RWPE1 (cell line): ENCODE measurements around the gene NDUFAF7.
"Not testable (repeated sequence)": the region's sequence is repeated elsewhere in the genome, so short reads cannot be mapped to it uniquely, and the experiment has no call there.

Source experiments
- CTCF ChIA-PET: fragments of 350-600 bp; sonication (Branson Sonifier 250); formaldehyde crosslinking; extraction: SDS; loops from one replicate; lab custom pipeline; 2021; lab: Yijun Ruan, JAX
- POLR2A ChIA-PET: fragments of 400-600 bp; formaldehyde crosslinking; extraction: SDS; loops from one replicate; lab custom pipeline; 2020; ENCODE audit warnings: antibody characterized with exemption; ENCODE audit not compliant: low non-redundant PET; lab: Yijun Ruan, JAX
- DNase-seq: peaks from one replicate; pipeline ENCODE4 v3.0.0; 2012; ENCODE audit warnings: low spot score
- H3K27ac ChIP-seq: fragments of 450-650 bp; 2 replicates; pipeline ENCODE4 v1.5.1; 2017
- TF ChIP-seq, protein P1 (sequence below): fragments of 450-650 bp; conservative IDR thresholded peaks from 2 replicates; pipeline ENCODE4 v1.5.1; 2017; ENCODE audit warnings: low read depth, mild to moderate bottlenecking

The NDUFAF7 gene

DNA sequence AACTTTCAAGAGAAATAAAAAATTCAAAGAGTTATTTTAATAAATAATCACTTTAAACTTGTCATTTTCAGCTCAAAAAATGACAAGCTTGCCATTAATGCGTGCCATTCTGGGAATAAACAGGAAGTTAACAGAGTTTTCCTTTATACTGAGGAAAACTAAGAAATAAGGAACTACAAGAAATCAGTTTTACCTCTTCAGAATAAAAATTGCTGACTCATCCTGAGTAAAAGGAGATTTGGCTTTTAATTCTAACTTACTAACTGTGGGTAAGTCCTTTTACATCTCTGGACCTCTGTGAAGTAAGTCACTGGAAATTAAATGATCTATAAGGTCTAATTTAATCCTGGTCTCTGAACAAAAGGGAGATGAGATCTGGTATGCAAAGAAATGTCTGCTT, 16.2 kb upstream of the NDUFAF7 start:
- no peak for DNase-seq
- ChIA-PET CTCF (no interaction called here), POLR2A (no interaction called here)
- no peak overlapping the region for H3K27ac ChIP-seq
- TF ChIP-seq, protein P1, sequence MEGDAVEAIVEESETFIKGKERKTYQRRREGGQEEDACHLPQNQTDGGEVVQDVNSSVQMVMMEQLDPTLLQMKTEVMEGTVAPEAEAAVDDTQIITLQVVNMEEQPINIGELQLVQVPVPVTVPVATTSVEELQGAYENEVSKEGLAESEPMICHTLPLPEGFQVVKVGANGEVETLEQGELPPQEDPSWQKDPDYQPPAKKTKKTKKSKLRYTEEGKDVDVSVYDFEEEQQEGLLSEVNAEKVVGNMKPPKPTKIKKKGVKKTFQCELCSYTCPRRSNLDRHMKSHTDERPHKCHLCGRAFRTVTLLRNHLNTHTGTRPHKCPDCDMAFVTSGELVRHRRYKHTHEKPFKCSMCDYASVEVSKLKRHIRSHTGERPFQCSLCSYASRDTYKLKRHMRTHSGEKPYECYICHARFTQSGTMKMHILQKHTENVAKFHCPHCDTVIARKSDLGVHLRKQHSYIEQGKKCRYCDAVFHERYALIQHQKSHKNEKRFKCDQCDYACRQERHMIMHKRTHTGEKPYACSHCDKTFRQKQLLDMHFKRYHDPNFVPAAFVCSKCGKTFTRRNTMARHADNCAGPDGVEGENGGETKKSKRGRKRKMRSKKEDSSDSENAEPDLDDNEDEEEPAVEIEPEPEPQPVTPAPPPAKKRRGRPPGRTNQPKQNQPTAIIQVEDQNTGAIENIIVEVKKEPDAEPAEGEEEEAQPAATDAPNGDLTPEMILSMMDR: no peak

DNA sequence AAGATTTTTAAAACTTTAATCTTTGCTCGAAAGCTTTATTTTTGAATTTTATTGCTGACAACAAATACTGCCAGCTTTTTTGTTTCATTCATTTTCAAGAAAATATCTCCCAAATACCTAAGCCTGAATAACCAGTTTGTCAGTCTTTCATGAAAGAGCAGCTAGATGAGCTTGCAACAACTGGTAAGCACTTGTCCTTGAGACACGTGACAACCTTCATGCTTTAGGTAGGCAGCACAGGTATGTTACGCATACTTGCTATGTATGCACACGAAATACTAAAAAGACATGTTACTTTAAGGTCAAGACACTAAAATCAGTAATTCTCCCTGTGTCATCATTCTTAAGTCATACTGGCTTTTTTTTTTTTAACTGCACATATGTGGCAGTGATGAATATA, 12.4 kb upstream of the NDUFAF7 start:
- CTCF ChIA-PET: interaction anchor here (0.7 kb wide), 1 partner anchor 19 kb away, joined by 3 read pairs; no protein-coding TSS in a partner anchor
- no peak overlapping the region for H3K27ac ChIP-seq
- TF ChIP-seq, protein P1: no peak
- POLR2A ChIA-PET: interaction anchor here (0.7 kb wide), 1 partner anchor 1932 kb away, joined by 4 read pairs; no protein-coding TSS in a partner anchor
- DNase-seq: peak; percentile 41

DNA sequence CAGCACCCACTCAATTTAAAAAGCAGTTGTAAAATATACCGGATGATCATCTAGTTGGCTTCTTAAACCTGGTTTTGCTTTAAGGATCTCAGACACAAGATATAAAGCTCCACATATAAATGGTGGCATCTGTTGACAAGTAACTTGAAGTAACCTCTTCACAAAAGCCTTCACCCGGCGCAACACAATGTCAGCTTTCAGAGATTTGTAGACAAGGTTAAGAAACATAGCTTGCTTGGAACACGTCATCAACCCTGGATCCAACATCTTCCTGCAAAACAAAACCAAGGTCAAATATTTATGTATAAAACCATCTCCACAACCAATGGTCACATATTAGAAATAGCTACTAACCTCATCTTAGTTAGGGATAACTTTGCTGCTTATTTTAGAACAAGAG, 8.3 kb upstream of the NDUFAF7 start:
- no peak for DNase-seq
- ChIA-PET CTCF (no interaction called here), POLR2A (no interaction called here)
- TF ChIP-seq, protein P1: no peak
- H3K27ac ChIP-seq: no peak overlapping the region

DNA sequence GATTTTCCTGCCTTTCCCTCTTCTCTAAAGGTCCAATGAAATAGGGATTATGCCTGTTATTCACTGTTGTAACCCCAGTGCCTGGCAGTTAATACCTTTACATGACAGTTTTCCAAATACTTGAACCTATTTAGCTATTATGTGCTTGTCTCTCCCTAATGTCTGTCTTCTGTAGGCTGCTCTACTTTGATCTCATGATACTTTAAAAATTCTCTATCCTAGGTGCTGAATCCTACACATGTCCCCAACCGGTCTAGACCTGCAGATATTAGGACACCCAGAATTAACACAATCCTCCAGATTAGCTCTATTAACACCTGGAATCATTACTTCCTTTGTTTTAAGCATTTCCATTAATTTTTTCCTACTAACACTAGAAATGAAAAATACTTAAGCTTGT, 7.4 kb upstream of the NDUFAF7 start:
- POLR2A ChIA-PET: no interaction called here
- CTCF ChIA-PET: no interaction called here
- DNase-seq: no peak
- H3K27ac ChIP-seq: no peak overlapping the region
- TF ChIP-seq, protein P1: no peak

DNA sequence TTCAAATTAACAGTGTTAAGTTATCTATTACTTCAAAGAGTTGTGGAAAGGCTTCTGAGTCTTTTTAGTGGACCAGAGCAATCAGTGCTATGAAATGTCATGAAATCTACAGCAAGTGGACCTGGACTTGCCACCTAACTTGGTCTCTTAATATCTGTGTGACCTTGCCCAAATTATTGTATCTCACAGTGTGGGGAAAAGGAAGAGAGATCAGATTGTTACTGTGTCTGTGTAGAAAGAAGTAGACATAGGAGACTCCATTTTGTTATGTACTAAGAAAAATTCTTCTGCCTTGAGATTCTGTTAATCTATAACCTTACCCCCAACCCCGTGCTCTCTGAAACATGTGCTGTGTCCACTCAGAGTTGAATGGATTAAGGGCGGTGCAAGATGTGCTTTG, 6.3 kb upstream of the NDUFAF7 start:
- H3K27ac ChIP-seq, DNase-seq, CTCF ChIA-PET, POLR2A ChIA-PET: not testable (repeated sequence)

DNA sequence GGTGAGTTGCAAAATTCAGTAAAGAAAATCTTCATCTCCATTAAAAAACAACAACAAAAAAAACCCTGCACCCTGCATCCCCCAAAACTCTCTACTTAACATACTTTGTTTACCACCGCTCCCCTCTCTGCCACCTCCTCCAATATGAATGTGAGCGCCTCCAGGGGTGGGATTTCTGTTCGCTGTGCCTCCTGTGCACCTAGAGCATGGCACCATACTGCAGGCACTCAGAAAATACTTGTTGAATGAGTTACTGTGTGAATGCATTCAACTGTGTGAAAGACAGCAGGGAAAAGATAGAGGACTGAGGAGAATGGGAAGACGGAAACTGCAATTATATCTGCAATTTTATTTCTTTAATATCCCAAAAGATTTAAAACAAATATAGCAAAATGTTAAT, 4.6 kb upstream of the NDUFAF7 start:
- no peak for DNase-seq
- ChIA-PET POLR2A (no interaction called here), CTCF (no interaction called here)
- no peak overlapping the region for H3K27ac ChIP-seq
- TF ChIP-seq, protein P1: no peak

DNA sequence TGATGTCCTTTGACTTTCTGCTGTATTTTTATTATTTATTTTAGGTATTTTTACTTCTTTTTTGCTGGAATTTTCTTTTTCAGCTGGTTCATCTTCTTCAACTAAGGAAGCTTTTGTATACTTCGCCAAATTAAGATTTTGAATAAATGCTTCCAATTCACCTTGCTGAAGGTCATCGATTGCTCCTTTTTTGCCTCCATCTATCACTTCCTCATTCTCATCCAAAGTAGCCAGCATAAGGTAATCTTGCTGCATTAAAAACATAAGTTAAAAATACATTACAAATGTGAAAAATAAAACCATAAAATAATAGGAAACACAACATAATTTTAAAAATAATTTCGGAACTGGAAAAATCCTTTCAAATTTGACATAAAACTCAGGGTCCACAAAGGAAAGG, 2.7 kb upstream of the NDUFAF7 start:
- no peak for DNase-seq
- TF ChIP-seq, protein P1: no peak
- CTCF ChIA-PET: interaction anchor here (0.7 kb wide), 1 partner anchor 56 kb away, joined by 3 read pairs; no protein-coding TSS in a partner anchor
- no peak overlapping the region for H3K27ac ChIP-seq
- POLR2A ChIA-PET: interaction anchor here (0.6 kb wide), 1 partner anchor 262 kb away, joined by 3 read pairs; the partner anchor contains the start of gene STRN
